ENCODE results near the gene CERS2. TPM values are rescaled to one million over a fixed set of nuclear protein-coding genes. Genes with fewer than 3 reads are reported as not detected.

CERS2 gene
- total and polyA plus RNA-seq, 2 of the 13 experiments (the other 11 are each of a cell fraction or from before 2014, with no cell fraction given): 269 to 298 TPM

- TF ChIP-seq, protein P1, sequence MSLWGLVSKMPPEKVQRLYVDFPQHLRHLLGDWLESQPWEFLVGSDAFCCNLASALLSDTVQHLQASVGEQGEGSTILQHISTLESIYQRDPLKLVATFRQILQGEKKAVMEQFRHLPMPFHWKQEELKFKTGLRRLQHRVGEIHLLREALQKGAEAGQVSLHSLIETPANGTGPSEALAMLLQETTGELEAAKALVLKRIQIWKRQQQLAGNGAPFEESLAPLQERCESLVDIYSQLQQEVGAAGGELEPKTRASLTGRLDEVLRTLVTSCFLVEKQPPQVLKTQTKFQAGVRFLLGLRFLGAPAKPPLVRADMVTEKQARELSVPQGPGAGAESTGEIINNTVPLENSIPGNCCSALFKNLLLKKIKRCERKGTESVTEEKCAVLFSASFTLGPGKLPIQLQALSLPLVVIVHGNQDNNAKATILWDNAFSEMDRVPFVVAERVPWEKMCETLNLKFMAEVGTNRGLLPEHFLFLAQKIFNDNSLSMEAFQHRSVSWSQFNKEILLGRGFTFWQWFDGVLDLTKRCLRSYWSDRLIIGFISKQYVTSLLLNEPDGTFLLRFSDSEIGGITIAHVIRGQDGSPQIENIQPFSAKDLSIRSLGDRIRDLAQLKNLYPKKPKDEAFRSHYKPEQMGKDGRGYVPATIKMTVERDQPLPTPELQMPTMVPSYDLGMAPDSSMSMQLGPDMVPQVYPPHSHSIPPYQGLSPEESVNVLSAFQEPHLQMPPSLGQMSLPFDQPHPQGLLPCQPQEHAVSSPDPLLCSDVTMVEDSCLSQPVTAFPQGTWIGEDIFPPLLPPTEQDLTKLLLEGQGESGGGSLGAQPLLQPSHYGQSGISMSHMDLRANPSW (CRISPR knock-in tag; IDR thresholded peaks at IDR 0.05; ENCODE audit: borderline replicate concordance): no peak
- no peak; the same call in 1 of the 2 replicates for TF ChIP-seq ETV5 (CRISPR knock-in tag; IDR thresholded peaks at IDR 0.05; ENCODE audit: borderline replicate concordance)
- no peak for TF ChIP-seq RERE (CRISPR knock-in tag; IDR thresholded peaks at IDR 0.05; ENCODE audit: low read depth)
- no peak for TF ChIP-seq ZNF557 (CRISPR knock-in tag; IDR thresholded peaks at IDR 0.05)
- no peak for TF ChIP-seq SALL2 (CRISPR knock-in tag; IDR thresholded peaks at IDR 0.05)
- peak; percentile 76 for TF ChIP-seq ARID5B (CRISPR knock-in tag; IDR thresholded peaks at IDR 0.05)
- no peak for TF ChIP-seq ZSCAN30 (CRISPR knock-in tag; IDR thresholded peaks at IDR 0.05)
- TF ChIP-seq GATAD1 (CRISPR knock-in tag; IDR thresholded peaks at IDR 0.05): no peak
- TF ChIP-seq, protein P2, sequence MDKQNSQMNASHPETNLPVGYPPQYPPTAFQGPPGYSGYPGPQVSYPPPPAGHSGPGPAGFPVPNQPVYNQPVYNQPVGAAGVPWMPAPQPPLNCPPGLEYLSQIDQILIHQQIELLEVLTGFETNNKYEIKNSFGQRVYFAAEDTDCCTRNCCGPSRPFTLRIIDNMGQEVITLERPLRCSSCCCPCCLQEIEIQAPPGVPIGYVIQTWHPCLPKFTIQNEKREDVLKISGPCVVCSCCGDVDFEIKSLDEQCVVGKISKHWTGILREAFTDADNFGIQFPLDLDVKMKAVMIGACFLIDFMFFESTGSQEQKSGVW (CRISPR knock-in tag; IDR thresholded peaks at IDR 0.05; ENCODE audit: borderline replicate concordance): no peak
- TF ChIP-seq NFYB (CRISPR knock-in tag; IDR thresholded peaks at IDR 0.05): no peak
- TF ChIP-seq IRF1 (CRISPR knock-in tag; IDR thresholded peaks at IDR 0.05; ENCODE audit: low read depth): no peak
- no peak for TF ChIP-seq ZNF678 (CRISPR knock-in tag; IDR thresholded peaks at IDR 0.05)
Observed at GRCh38 chr1:150979092-150980056, 4.7 kb upstream of the CERS2 start (continued).
